GM18907 (cell line): ENCODE measurements around the gene SLAMF6.
"Not testable (repeated sequence)": the region's sequence is repeated elsewhere in the genome, so short reads cannot be mapped to it uniquely, and the experiment has no call there.

Experiments
- ATAC-seq: cut with Tn5 transposase; IDR thresholded peaks from one replicate; pipeline ENCODE4 v1.9.1; 2021; ENCODE audit warnings: mild to moderate bottlenecking, moderate library complexity; ENCODE audit not compliant: unreplicated experiment

Gene SLAMF6

DNA sequence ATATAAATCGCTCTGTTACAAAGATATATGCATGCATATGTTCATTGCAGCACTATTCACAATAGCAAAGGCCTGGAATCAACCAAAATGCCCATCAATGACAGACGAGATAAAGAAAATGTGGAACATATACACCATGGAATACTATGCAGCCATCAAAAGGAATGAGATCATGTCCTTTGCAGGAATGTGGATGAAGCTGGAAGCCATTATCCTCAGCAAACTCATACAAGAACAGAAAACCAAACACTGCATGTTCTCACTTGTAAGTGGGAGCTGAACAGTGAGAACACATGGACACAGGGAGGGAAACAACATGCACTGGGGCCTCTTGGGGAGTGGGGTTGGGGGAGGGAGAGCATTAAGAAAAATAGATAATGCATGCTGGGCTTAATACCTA lies 5.5 kb downstream of the SLAMF6 start:
- ATAC-seq, result not testable (repeated sequence)

DNA sequence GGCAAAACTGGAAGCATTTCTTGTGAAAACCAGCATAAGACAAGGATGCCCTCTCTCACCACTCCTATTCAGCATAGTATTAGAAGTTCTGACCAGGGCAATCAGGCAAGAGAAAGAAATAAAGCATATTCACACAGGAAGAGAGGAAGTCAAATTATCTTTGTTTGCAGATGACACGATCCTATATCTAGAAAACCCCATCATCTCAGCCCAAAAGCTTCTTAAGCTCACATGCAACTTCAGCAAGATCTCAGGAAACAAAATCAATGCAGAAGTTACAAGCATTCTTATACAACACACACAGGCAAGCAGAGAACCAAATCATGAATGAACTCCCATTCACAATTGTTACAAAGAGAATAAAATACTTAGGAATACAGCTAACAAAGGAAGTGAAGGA lies 7.1 kb downstream of the SLAMF6 start:
- not testable (repeated sequence) for ATAC-seq

DNA sequence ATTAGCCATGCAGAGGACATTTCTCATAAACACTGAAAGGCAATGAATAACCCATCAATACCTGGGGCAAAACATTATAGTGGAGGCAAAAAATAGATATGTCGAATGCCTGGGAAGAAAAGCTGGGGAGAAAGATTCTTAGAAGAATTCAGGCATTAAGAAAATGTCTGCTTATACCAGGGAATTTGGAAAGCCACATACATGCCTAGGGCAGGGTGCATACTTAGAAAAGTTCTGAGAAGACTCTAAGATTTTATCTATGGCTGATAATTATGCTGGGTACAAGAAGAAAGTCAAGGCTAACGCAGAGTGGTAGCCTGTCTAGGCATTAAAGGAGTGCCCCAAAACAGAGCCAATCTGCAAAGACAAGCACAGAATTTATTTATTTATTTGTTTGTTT lies 18.4 kb downstream of the SLAMF6 start:
- no peak for ATAC-seq

DNA sequence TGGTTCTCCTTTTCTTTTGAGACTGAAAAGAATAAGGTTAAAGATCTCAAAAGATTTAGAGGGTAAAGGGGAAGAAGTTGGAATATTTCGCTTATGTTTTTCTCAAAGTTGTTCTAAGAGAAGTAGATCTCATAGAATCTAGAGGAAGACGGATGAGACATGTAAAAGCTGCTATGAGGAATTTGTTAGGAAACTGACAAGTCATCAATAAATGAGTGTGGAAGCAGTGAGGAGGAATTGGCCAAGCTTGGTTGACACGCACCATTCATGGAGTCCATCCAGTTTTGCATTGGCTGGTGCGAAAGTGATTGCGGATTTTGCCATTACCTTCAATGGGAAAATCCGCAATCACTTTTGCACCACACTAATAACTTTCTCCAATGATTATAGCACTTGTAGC lies 20.0 kb downstream of the SLAMF6 start:
- ATAC-seq, result no peak

DNA sequence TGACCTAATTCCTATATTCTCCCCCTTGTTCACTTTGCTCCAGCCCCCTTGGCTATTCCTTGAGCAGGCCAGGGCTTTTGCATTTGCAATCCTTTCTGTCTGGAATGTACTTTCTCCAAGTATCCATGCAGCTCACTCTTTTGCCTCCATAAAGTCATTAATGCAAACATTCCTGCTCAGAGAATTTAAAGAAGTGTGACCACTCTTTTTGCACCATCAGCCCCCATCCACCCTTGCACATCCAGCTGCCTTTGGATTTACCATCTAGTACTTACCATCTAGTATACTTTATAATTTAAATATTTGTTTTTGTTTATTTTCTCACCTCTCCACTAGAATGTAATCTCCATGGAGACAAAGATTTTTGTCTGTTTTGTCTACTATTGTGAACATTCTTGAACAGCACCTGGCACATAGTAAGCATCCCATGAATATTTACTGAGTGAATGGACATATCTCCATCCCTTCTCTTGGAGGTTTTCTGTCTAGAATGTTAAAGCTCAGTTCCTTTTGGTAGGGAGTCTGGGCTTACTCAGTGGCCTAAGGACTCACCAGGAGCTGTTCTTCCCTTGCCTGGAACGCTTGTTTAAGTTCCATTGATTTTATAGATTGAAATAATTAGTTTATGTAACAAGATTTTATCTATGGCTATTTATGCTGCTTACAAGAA lies 22.6 kb downstream of the SLAMF6 start:
- no peak for ATAC-seq

DNA sequence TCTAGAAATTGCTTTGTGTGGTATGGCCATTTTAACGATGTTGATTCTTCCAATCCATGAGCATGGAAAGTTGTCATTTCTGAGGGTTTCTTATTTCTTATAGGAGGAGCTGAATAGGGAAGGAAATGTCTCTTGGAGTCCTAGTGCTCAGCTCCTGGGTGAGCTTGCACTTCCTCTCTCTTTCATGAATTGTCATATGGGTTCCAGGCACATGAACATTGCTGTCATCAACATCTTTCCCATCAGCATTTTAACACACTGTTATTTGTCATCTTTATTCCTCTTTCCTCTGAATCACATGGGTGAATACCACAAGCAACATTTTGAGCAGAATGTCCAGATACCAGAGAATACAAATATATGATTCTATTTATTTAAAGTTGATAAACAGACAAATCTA lies 23.4 kb downstream of the SLAMF6 start:
- no peak for ATAC-seq

DNA sequence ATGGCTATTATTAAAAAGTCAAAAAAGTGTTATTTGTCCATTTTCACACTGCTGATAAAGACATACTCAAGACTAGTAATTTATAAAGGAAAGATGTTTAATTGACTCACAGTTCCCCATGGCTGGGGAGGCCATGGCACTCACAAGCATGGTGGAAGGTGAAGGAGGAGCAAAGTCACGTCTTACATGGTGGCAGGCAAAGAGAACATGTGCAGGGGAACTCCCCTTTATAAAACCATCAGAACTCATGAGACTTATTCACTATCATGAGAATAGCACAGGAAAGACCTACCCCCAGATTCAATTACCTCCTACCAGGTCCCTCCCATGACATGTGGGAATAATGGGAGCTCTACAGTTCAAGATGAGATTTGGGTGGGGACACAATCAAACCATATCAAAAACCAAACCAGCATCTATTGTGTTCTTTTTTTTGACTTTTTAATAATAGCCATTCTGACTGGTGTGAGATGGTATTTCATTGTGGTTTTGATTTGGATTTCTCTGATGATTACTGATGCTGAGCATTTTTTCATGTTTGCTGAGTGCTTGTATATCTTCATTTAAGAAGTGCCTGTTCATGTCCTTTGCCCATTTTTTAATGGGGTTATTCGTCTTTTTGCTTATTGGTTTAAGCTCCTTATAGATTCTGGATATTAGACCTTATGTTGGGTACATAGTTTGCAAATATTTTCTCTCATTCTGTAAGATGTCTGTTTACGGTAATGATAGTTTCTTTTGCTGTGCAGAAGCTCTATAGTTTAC lies 24.6 kb downstream of the SLAMF6 start:
- not testable (repeated sequence) for ATAC-seq

DNA sequence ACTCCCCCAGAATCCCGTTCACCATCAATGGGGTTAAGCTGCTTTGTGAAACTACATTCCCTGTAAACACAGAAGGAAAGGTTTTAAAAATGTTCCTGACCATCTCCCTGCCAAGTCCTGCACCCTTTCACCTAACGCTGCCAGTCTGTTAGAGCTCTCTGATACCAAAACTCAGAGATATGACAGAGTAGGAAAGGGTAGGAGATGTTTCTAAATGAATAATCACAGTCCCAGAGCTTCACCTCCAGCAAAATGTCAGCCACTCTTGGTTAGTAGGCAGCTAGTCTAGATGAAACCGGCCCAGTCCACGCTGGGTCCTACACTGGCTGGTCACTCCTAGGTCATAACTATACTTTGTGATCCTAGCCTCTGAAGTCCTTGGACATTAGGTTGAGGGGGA lies 26.7 kb downstream of the SLAMF6 start:
- no peak for ATAC-seq

DNA sequence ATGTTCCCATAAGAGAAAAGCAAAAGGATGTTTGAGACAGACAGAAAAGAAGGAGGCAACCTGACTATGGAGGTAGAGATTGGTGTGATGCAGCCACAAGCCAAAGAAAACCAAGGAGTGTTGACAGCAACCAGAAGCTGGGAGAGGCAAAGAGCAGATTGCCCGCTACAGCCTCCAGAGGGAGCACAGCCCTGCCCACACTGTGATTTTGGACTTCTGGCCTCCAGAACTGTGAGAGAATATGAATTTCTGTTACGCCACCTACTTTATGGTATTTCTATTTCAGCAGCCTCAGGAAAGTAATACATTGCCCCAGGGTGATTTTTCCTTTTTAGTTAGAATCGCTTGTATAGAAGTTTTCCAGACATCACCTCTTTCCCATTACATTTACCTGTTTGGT lies 28.4 kb downstream of the SLAMF6 start:
- no peak for ATAC-seq

DNA sequence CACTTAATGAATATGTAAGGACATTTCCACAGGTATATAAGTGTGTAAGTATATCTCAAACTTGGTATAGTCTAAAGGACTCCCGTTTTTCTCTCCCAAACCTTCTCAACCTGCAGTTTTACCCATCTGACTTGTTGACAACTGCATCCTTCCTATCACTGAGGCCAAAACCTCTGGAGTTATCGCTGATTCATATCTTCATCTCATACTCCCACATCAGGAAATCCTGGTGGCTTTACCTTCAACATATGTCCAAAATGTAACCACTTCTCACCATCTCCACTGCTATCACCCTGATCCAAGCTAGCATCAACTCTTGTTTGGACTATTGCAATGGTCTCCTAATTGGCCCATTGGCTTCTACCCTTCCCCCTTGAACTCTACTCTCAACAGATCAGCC lies 30.4 kb downstream of the SLAMF6 start:
- ATAC-seq, result no peak

DNA sequence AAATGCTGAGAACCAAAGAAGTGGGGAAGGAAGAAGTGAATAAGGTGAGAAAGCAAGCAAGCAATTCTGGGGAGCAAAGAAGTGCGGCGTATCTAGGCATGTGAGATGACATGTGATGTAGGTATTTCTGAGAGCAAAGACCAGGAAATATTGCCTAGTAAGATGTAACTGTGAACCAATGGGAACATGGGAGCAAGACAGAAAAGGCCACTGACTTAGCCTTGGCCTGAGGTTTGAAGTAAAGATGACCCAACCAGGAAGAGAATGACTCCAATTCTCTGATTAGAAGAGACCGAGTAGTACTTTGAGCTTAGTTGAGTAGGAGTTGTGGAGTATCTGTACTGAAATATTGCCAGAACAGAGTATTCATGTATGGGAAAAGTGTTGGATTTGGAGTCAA lies 31.1 kb downstream of the SLAMF6 start:
- no peak for ATAC-seq

DNA sequence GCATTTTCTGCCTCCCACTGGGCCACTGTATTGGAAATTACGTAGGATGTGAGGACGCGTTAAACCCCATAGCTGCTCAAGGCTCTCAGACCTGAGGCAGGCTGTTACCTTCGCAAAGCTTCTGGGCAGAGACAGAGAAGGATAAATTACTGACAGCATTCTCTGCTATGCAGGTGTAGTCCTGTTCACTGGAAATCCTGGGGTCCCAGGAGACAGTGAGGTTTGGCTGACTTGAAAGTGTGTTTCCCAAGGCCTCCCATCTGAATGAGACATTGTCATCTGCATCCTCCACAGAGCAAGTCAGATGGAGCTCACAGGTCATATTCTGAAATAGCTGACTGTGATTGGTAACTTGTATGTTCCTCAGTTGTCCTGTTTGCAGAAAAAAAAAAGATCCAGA lies 32.0 kb downstream of the SLAMF6 start:
- no peak for ATAC-seq

DNA sequence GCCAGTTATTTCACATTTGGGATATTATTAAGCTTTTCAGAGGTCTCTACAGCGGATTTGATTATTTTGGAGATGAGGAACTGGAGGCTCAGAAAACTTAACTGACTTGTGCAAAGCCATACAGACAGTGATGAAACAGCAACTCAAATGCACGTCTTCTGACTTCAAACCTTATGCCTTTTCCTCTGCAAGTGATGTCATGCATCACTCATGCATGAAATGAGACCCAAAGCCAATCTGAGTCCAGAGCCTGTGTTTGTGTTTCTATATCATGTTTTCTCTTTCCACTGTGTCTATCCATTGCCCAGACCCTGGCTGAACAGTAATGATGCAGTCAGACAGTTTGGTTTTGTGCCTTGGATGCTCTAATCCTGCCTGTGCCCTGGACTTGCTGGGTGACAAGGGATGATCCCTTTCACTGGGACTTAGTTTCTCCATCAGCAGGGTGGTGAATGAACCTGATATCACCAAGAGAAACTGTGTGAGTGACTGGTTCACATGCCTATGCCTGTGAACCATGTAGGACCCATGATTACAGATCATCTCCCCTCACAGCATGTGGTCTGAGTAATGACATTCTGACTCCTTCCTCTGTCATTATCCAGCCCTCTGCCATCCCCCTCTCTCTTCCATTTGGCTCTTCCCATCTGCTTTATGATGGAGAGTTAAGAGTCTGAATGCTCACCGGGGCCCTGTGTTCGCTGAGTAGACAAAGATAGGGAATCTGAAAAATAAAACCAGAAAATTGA lies 33.4 kb downstream of the SLAMF6 start:
- no peak for ATAC-seq

DNA sequence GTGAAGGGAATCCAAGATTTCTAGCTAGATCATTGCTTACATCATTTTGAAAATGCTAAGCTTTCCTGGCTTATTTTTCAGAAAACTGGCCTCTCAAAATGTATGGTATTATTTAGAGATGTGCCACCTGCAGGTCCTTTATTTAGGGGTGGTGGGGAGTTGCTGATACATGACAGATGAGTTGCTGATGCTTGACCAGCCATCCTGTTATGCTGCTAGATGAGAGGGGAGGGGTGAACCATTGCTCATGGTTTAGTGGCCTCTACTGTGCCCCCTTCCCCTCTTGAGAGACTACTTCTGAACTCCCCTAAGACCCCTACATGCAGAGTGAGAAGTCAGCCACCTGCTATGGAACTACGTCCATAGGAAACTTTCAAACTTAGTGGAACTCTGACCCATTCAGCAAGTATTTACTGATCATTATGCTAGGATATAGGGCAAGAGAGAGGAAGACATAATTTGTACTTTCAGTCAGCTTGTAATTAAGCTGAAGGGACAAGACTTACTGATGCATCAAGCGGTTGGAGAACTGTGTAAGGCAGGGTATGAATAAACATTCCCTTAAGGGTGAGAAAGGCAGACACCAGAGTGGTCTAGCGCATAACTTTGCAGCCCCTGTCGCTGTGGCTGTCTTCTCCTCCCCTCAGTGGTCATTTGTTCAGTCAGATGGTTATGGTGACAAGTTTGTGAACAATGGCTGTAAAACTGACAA lies 34.6 kb downstream of the SLAMF6 start:
- ATAC-seq, result no peak

DNA sequence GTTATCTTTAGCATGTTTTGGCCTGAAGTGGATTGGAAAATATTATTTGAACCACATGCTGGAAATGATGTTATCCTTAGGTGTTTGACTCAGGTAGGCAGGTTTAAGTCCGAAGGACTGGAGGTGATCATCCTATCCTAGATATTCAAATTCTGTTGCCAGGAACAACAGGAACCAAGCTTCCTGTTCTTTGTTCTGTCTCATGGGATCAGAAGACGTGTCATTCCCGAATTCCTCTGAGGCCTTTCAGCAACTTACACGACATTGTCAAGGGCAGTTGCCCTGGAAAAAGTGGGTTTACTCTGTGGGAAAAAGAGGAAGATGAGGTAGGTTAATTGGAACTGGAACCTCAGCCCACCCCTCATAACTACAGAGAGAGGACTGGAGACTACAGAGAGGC lies 36.6 kb downstream of the SLAMF6 start:
- ATAC-seq, result no peak

DNA sequence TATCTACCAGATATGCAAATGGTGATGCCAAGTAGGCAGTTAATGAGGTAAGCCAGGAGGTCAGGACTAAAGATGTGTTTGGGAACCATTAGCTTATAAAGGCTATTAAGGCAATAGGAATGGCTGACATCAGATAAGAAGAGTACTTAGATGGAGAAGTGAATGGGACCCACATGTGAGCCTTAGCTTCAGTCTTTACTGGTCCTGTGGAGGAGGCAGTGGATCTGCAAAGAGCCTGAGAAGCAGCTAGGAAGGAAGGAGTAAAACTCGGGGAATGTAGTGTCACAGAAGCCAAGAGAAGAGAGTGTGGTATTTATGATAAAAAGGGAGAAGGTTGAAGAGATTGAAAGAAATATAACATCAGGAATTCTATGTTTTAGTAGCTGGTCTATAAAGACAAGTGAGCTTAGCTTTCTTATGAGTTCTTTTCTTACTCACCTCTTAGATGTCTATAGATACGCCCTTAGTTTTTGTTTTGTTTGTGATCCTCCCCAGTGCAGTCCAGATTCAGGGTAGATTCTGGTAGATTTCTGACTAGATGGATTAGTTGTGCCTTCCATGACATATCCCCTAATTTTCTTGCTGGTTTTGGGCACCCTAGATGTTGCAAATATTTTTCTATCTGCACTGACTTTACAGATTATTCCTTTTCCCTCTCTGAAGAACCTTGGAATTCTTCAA lies 39.4 kb downstream of the SLAMF6 start:
- no peak for ATAC-seq

DNA sequence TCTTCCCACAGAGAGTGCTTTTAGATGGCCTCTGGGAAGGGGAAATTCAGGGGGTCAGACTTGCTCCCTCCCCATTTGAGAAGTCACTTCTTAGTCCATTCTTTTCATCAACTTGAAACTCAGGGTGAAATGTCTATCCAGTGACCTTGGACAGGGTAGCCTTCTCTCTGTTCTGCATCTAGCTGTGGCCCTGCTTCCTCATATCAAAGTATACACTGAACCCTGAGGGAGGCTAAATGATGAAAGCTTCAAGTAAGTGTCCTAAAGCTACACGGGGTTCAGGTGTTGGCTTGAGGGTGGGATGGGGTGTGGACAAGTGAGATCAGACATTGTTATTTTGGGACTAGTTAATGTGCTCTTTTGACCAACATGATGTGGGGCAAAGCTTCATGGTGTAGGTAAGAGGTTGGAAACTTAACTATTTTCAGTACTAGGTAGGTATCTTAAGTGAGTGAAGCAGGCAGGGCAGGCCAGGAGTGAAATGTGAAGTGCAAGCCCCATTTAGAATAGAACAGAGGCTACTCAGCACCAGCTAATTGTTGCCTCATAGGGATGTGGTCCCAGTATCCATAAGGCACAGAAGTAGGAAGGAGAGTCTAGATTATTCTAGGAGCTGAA lies 41.0 kb downstream of the SLAMF6 start:
- ATAC-seq, result no peak

DNA sequence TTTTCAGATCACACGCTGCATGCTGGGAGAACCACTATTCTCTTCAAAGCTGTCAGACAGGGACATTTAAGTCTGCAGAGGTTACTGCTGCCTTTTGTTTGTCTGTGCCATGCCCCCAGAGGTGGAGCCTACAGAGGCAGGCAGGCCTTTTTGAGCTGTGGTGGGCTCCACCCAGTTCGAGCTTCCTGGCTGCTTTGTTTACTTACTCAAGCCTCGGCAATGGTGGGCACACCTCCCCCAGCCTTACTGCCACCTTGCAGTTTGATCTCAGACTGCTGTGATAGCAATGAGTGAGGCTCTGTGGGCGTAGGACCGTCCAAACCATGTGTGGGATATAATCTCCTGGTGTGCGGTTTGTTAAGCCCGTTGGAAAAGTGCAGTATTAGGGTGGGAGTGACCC lies 42.3 kb downstream of the SLAMF6 start:
- ATAC-seq, result not testable (repeated sequence)

DNA sequence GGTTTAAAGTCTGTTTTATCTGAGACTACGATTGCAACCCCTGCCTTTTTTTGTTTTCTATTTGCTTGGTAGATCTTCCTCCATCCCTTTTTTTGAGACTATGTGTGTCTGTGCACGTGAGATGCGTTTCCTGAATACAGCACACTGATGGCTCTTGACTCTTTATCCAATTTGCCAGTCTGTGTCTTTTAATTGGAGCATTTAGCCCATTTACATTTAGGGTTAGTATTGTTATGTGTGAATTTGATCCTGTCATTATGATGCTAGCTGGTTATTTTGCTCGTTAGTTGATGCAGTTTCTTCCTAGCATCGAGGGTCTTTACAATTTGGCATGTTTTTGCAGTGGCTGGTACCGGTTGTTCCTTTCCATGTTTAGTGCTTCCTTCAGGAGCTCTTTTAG lies 44.0 kb downstream of the SLAMF6 start:
- ATAC-seq, result not testable (repeated sequence)
